Sigmoid colon (tissue), 7 donors: ENCODE data around the gene CAPSL. TPM values are rescaled to one million over a fixed set of nuclear protein-coding genes. Genes with fewer than 3 reads are reported as not detected.
"Not testable (repeated sequence)": the region's sequence is repeated elsewhere in the genome, so short reads cannot be mapped to it uniquely, and the experiment has no call there.

Source experiments
- DNase-seq: peaks from one replicate; pipeline ENCODE4 v3.0.0-alpha.2; 2019
- H3K27ac ChIP-seq, 4 donors: fragments of 200-600 bp; sonication (generic); one replicate each; pipeline ENCODE4 v1.5.1; 2016 to 2019; ENCODE audit warnings: mild to moderate bottlenecking in 1 of 4
- H3K27me3 ChIP-seq, 3 donors: fragments of 200-600 bp; sonication (generic); one replicate each; pipeline ENCODE4 v1.5.1; 2019; ENCODE audit warnings: mild to moderate bottlenecking in 1 of 3
- H3K36me3 ChIP-seq, 4 donors: fragments of 200-600 bp; sonication (generic); one replicate each; pipeline ENCODE4 v1.5.1; 2016 to 2019
- H3K4me1 ChIP-seq, 4 donors: fragments of 200-600 bp; sonication (generic); one replicate each; pipeline ENCODE4 v1.5.1; 2017 to 2019
- H3K4me3 ChIP-seq, 4 donors: fragments of 200-600 bp; sonication (generic); one replicate each; pipeline ENCODE4 v1.5.1; 2017 to 2019; ENCODE audit warnings: mild to moderate bottlenecking in 2 of 4, moderate library complexity in 1 of 4
- H3K9me3 ChIP-seq, 4 donors: fragments of 200-600 bp in 3 of 4; sonication (generic) in 3 of 4; one replicate each; pipeline versions ENCODE4 v1.5.1 to v1.6.1; 2013 to 2019
- CTCF ChIP-seq, 4 experiments: fragments of 450-650 bp in 3 of 4; fragments of 200-600 bp in 1 of 4; IDR thresholded peaks; one replicate each; pipeline ENCODE4 v1.5.1; 2016 to 2019; ENCODE audit warnings: antibody characterized with exemption in 4 of 4, mild to moderate bottlenecking in 3 of 4, moderate library complexity in 2 of 4
- EP300 ChIP-seq, 4 donors: sonication (generic); formaldehyde crosslinking; IDR thresholded peaks; one replicate each; pipeline ENCODE4 v1.6.1; 2017; ENCODE audit warnings: antibody characterized with exemption in 4 of 4
- POLR2A ChIP-seq, 2 donors: fragments of 450-650 bp; IDR thresholded peaks; one replicate each; pipeline ENCODE4 v1.6.1; 2016; ENCODE audit warnings: antibody characterized with exemption in 2 of 2, mild to moderate bottlenecking in 2 of 2, moderate library complexity in 2 of 2
- POLR2AphosphoS5 ChIP-seq, 4 donors: sonication (generic); formaldehyde crosslinking; IDR thresholded peaks; one replicate each; pipeline ENCODE4 v1.6.1; 2017; ENCODE audit warnings: antibody characterized with exemption in 4 of 4
- WGBS, 2 donors: extraction: QIAGEN DNeasy Blood & Tissue Kit; methylation state at CpG; one replicate each; pipeline ENCODE4 v1.1.7; 2013; 5-methylcytosine and 5-hydroxymethylcytosine counted together
- intact Hi-C: fragments of 100-400 bp; cut with DNase I; formaldehyde crosslinking; loops from one replicate; pipeline ENCODE4 v1.15.1; 2023
- polyA plus RNA-seq, 3 donors: library from polyadenylated mRNA; stranded (reverse); fragments of 200-250 nt; gene quantifications; one replicate each; pipeline ENCODE4 v1.2.3, GENCODE V29; 2013
- total RNA-seq, 4 donors: library from RNA; depleted of rRNA; stranded (reverse); fragments of >200 nt; gene quantifications; one replicate each; pipeline ENCODE4 v1.1.0, GENCODE V29; 2016
- donor health status: healthy with polysubstance abuse.
- donor health status: Bipolar disorder and iron deficiency.
- donor health status: healthy.

CAPSL gene
- total RNA-seq = not detected
- not detected for polyA plus RNA-seq

- Histone ChIP-seq H3K4me3 (no peak within 1 kb of the TSS), H3K27ac (no peak within 1 kb of the TSS), H3K36me3 (no peaks in the 10 kb centered on the region), H3K27me3 (no peaks in the 10 kb centered on the region), H3K9me3 (no peaks in the 10 kb centered on the region), H3K4me1 (peaks cover 0 to 4% (median 0%) of the 10 kb centered on the region in 4 donors)
- intact Hi-C loops = no loop called here
- no peak for TF ChIP-seq CTCF (IDR thresholded peaks at IDR 0.05)
- TF ChIP-seq POLR2AphosphoS5 (IDR thresholded peaks at IDR 0.05) = no peak
- TF ChIP-seq EP300 (IDR thresholded peaks at IDR 0.05) = no peak
- no peak for TF ChIP-seq POLR2A (IDR thresholded peaks at IDR 0.05)
- DNase-seq = peak; percentile 68
- 17 to 53% methylated on average over 2 of the region's 2 CpGs for WGBS, 2 donors
Measured at GRCh38 chr5:35938568-35939227, at the start of gene CAPSL. Gene CAPSL (minus strand): TSS chr5:35938622. CDS start chr5:35921120, 17,502 bp downstream.

GRCh38 chr5:35987776-35988175 lies 49.4 kb upstream of the CAPSL start:
- Histone ChIP-seq H3K4me3 (no peak overlapping the region), H3K27ac (no peak overlapping the region), H3K27me3 (no peaks in the 10 kb centered on the region), H3K4me1 (no peaks in the 10 kb centered on the region), H3K36me3 (no peaks in the 10 kb centered on the region), H3K9me3 (no peaks in the 10 kb centered on the region)
- DNase-seq = no peak
- 40 to 65% methylated on average over 3 of the region's 3 CpGs for WGBS, 2 donors
- intact Hi-C loops = no loop called here
- TF ChIP-seq POLR2AphosphoS5 (IDR thresholded peaks at IDR 0.05) = no peak
- no peak for TF ChIP-seq CTCF (IDR thresholded peaks at IDR 0.05)
- TF ChIP-seq POLR2A (IDR thresholded peaks at IDR 0.05) = no peak
- TF ChIP-seq EP300 (IDR thresholded peaks at IDR 0.05) = no peak

- TF ChIP-seq EP300 (IDR thresholded peaks at IDR 0.05) = no peak
- TF ChIP-seq POLR2A (IDR thresholded peaks at IDR 0.05) = no peak
- no peak for TF ChIP-seq CTCF (IDR thresholded peaks at IDR 0.05)
- no peak for TF ChIP-seq POLR2AphosphoS5 (IDR thresholded peaks at IDR 0.05)
- Histone ChIP-seq H3K27ac (no peak overlapping the region), H3K27me3 (no peaks in the 10 kb centered on the region), H3K9me3 (peaks cover 0 to 3% (median 0%) of the 10 kb centered on the region in 4 donors), H3K4me3 (no peak overlapping the region), H3K36me3 (no peaks in the 10 kb centered on the region), H3K4me1 (no peaks in the 10 kb centered on the region)
- DNase-seq = no peak
- intact Hi-C loops = no loop called here
Measured at GRCh38 chr5:35979715-35980114, 41.3 kb upstream of the CAPSL start.

GRCh38 chr5:35976859-35977258 lies 38.4 kb upstream of the CAPSL start:
- H3K27me3 ChIP-seq, H3K27ac ChIP-seq, intact Hi-C loops, H3K36me3 ChIP-seq, DNase-seq, H3K4me1 ChIP-seq, H3K4me3 ChIP-seq, H3K9me3 ChIP-seq: not testable (repeated sequence)
- WGBS, 2 donors = 58 to 79% methylated on average over 3 of the region's 3 CpGs

GRCh38 chr5:35974570-35974969 lies 36.1 kb upstream of the CAPSL start:
- Histone ChIP-seq H3K27ac (no peak overlapping the region), H3K9me3 (peaks cover 0 to 3% (median 0%) of the 10 kb centered on the region in 4 donors), H3K4me1 (no peaks in the 10 kb centered on the region), H3K4me3 (no peak overlapping the region), H3K36me3 (no peaks in the 10 kb centered on the region), H3K27me3 (no peaks in the 10 kb centered on the region)
- intact Hi-C loops = no loop called here
- WGBS, 2 donors = 66 to 74% methylated on average over 4 of the region's 4 CpGs
- TF ChIP-seq POLR2A (IDR thresholded peaks at IDR 0.05) (no peak), CTCF (IDR thresholded peaks at IDR 0.05) (no peak), EP300 (IDR thresholded peaks at IDR 0.05) (no peak), POLR2AphosphoS5 (IDR thresholded peaks at IDR 0.05) (no peak)
- no peak for DNase-seq
